H9 (cell line): ENCODE results near the gene GAREM1. TPM values are rescaled to one million over a fixed set of nuclear protein-coding genes. Genes with fewer than 3 reads are reported as not detected.

Source experiments
- DNase-seq: peaks from one replicate; pipeline ENCODE4 v3.0.0-alpha.2; 2017
- H2AFZ ChIP-seq: one replicate; pipeline ENCODE4 v1.6.1; 2013; ENCODE audit warnings: mild to moderate bottlenecking, low read length, control low read depth, moderate library complexity
- H2AK5ac ChIP-seq: 2 replicates; pipeline ENCODE4 v1.6.1; 2013; ENCODE audit warnings: low read length, control low read depth, mixed read lengths; ENCODE audit not compliant: insufficient read length
- H2BK120ac ChIP-seq: one replicate; pipeline ENCODE4 v1.6.1; 2013; ENCODE audit warnings: low read depth, mild to moderate bottlenecking, low read length, control low read depth, inconsistent platforms; ENCODE audit not compliant: poor library complexity, severe bottlenecking
- H2BK12ac ChIP-seq: 2 replicates; pipeline ENCODE4 v1.6.1; 2013; ENCODE audit warnings: low read length, control low read depth, mixed read lengths, low read depth; ENCODE audit not compliant: insufficient read length
- H2BK15ac ChIP-seq: 2 replicates; pipeline ENCODE4 v1.6.1; 2013; ENCODE audit warnings: low read depth, low read length, control low read depth
- H2BK20ac ChIP-seq: one replicate; pipeline ENCODE4 v1.6.1; 2013; ENCODE audit warnings: low read depth, mild to moderate bottlenecking, low read length, control low read depth, inconsistent platforms; ENCODE audit not compliant: poor library complexity, severe bottlenecking
- H2BK5ac ChIP-seq: 2 replicates; pipeline ENCODE4 v1.6.1; 2013; ENCODE audit warnings: low read length, control low read depth, mixed read lengths; ENCODE audit not compliant: insufficient read length
- H3K14ac ChIP-seq: 2 replicates; pipeline ENCODE4 v1.6.1; 2013; ENCODE audit warnings: low read length, control low read depth; ENCODE audit not compliant: insufficient read depth
- H3K18ac ChIP-seq: 2 replicates; pipeline ENCODE4 v1.6.1; 2013; ENCODE audit warnings: low read depth, mild to moderate bottlenecking, mixed read lengths, low read length, control low read depth; ENCODE audit not compliant: insufficient read length
- H3K23ac ChIP-seq: 2 replicates; pipeline ENCODE4 v1.6.1; 2013; ENCODE audit warnings: low read length, control low read depth, mixed read lengths, low read depth; ENCODE audit not compliant: insufficient read length
- H3K23me2 ChIP-seq: 2 replicates; pipeline ENCODE4 v1.6.1; 2013; ENCODE audit warnings: low read depth, mild to moderate bottlenecking, mixed read lengths, low read length, control low read depth; ENCODE audit not compliant: insufficient read length, poor library complexity, severe bottlenecking
- H3K27ac ChIP-seq: 2 replicates; pipeline ENCODE4 v1.5.1; 2013; ENCODE audit warnings: low read length, control low read depth, mixed read lengths, low read depth; ENCODE audit not compliant: insufficient read length
- H3K27me3 ChIP-seq: 2 replicates; pipeline ENCODE4 v1.6.1; 2013; ENCODE audit warnings: low read length, control low read depth, inconsistent platforms; ENCODE audit not compliant: insufficient read depth
- H3K4ac ChIP-seq: 2 replicates; pipeline ENCODE4 v1.6.1; 2013; ENCODE audit warnings: low read depth, mild to moderate bottlenecking, control low read depth, inconsistent platforms, low read length, moderate library complexity
- H3K4me1 ChIP-seq: 2 replicates; pipeline ENCODE4 v1.6.1; 2013; ENCODE audit warnings: low read length, control low read depth, inconsistent platforms; ENCODE audit not compliant: insufficient read depth
- H3K4me2 ChIP-seq: 2 replicates; pipeline ENCODE4 v1.6.1; 2013; ENCODE audit warnings: low read length, control low read depth, mixed read lengths; ENCODE audit not compliant: insufficient read length, insufficient read depth
- H3K56ac ChIP-seq: 2 replicates; pipeline ENCODE4 v1.6.1; 2013; ENCODE audit warnings: low read depth, mild to moderate bottlenecking, mixed read lengths, low read length, control low read depth; ENCODE audit not compliant: insufficient read length
- H3K79me1 ChIP-seq: 2 replicates; pipeline ENCODE4 v1.6.1; 2013; ENCODE audit warnings: low read depth, mild to moderate bottlenecking, moderate library complexity, low read length, control low read depth, inconsistent platforms; ENCODE audit not compliant: insufficient read depth, poor library complexity, severe bottlenecking
- H3K79me2 ChIP-seq: 2 replicates; pipeline ENCODE4 v1.6.1; 2013; ENCODE audit warnings: low read length, control low read depth, inconsistent platforms; ENCODE audit not compliant: insufficient read depth
- H3K9ac ChIP-seq: 2 replicates; pipeline ENCODE4 v1.6.1; 2013; ENCODE audit warnings: low read length, control low read depth, mixed read lengths; ENCODE audit not compliant: insufficient read length; ENCODE audit errors: extremely low read depth
- H3K9me3 ChIP-seq: one replicate; pipeline ENCODE4 v1.6.1; 2013; ENCODE audit warnings: low read depth, low read length, inconsistent platforms; ENCODE audit not compliant: control insufficient read depth
- H3T11ph ChIP-seq: one replicate; pipeline ENCODE4 v1.6.1; 2013; ENCODE audit warnings: mild to moderate bottlenecking, low read length, control low read depth, inconsistent platforms
- H4K20me1 ChIP-seq: one replicate; pipeline ENCODE4 v1.6.1; 2013; ENCODE audit not compliant: control insufficient read depth, insufficient read length, insufficient read depth
- H4K5ac ChIP-seq: 2 replicates; pipeline ENCODE4 v1.6.1; 2013; ENCODE audit warnings: low read depth, mild to moderate bottlenecking, mixed read lengths, low read length, control low read depth; ENCODE audit not compliant: insufficient read length
- H4K8ac ChIP-seq: replicated peaks from 2 replicates; pipeline ENCODE4 v1.6.1; 2013; ENCODE audit warnings: low read length, control low read depth, mixed read lengths, low read depth; ENCODE audit not compliant: insufficient read length
- H4K91ac ChIP-seq: 2 replicates; pipeline ENCODE4 v1.6.1; 2013; ENCODE audit warnings: low read depth, mild to moderate bottlenecking, moderate library complexity, mixed read lengths, low read length, control low read depth; ENCODE audit not compliant: insufficient read length
- H3K27ac Mint-ChIP-seq, 3 experiments: 2 replicates in 2 of 3; 3 replicates in 1 of 3; pipeline ENCODE4 v1.8.0; 2020 to 2021; ENCODE audit warnings: mixed read lengths in 3 of 3, mild to moderate bottlenecking in 1 of 3, moderate library complexity in 1 of 3
- H3K27me3 Mint-ChIP-seq: 2 replicates; pipeline ENCODE4 v1.8.0; 2021; ENCODE audit warnings: low read depth, mild to moderate bottlenecking, moderate library complexity, mixed read lengths
- H3K36me3 Mint-ChIP-seq, 3 experiments: 2 replicates in 2 of 3; 3 replicates in 1 of 3; pipeline ENCODE4 v1.8.0; 2020 to 2021; ENCODE audit warnings: low read depth in 3 of 3, mixed read lengths in 3 of 3; ENCODE audit not compliant: insufficient read depth in 1 of 3
- H3K4me1 Mint-ChIP-seq, 2 experiments: 2 replicates each; pipeline ENCODE4 v1.8.0; 2020; ENCODE audit warnings: mixed read lengths in 2 of 2
- H3K4me3 Mint-ChIP-seq, 2 experiments: 2 replicates in 1 of 2; 3 replicates in 1 of 2; pipeline ENCODE4 v1.8.0; 2020 to 2021; ENCODE audit warnings: mild to moderate bottlenecking in 2 of 2, mixed read lengths in 2 of 2, moderate library complexity in 1 of 2
- H3K9me3 Mint-ChIP-seq, 2 experiments: 2 replicates in 1 of 2; 3 replicates in 1 of 2; pipeline ENCODE4 v1.8.0; 2020; ENCODE audit warnings: mild to moderate bottlenecking in 2 of 2, mixed read lengths in 2 of 2, moderate library complexity in 1 of 2
- WGBS: extraction: QIAGEN DNeasy Blood & Tissue Kit; methylation state at CpG from one replicate; pipeline ENCODE4 v1.1.7; 2013; ENCODE audit warnings: missing lambda C conversion rate, low lambda C conversion rate, mixed read lengths; ENCODE audit not compliant: insufficient read length; ENCODE audit errors: extremely low coverage; 5-methylcytosine and 5-hydroxymethylcytosine counted together
- total RNA-seq: library from RNA; stranded (reverse); gene quantifications from 2 replicates; pipeline ENCODE4 v1.2.1, GENCODE V29; 2021
- TF ChIP-seq, protein P1 (sequence below): fragments of 200-600 bp; sonication (generic); conservative IDR thresholded peaks from 3 replicates; pipeline ENCODE4 v1.8.0; 2021; ENCODE audit warnings: antibody characterized with exemption, mild to moderate bottlenecking

GAREM1 gene
- total RNA-seq, 1 experiment from 2014 or later, result 4.4 TPM

DNA sequence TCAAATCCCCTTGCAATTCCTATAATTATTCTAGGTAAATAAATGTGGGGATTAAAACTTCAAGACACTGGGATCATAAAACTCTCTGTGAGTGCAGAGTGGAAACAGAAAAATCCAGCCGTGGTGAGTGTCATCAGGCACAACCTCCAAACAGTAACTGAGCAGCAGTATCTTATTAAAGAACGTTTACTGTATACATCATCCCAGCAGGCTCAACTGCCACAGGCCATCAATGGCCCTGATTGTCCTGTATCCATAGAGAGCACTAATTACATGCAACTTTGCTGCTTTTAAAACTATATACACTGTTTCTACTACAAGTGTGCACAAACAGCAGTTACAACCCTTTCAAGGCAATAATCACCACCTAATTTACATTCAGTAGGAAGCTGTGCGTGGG lies 23.9 kb downstream of the GAREM1 start:
- TF ChIP-seq, protein P1, sequence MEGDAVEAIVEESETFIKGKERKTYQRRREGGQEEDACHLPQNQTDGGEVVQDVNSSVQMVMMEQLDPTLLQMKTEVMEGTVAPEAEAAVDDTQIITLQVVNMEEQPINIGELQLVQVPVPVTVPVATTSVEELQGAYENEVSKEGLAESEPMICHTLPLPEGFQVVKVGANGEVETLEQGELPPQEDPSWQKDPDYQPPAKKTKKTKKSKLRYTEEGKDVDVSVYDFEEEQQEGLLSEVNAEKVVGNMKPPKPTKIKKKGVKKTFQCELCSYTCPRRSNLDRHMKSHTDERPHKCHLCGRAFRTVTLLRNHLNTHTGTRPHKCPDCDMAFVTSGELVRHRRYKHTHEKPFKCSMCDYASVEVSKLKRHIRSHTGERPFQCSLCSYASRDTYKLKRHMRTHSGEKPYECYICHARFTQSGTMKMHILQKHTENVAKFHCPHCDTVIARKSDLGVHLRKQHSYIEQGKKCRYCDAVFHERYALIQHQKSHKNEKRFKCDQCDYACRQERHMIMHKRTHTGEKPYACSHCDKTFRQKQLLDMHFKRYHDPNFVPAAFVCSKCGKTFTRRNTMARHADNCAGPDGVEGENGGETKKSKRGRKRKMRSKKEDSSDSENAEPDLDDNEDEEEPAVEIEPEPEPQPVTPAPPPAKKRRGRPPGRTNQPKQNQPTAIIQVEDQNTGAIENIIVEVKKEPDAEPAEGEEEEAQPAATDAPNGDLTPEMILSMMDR, result no peak
- no peak overlapping the region for H2AFZ ChIP-seq
- H3K9me3 ChIP-seq, result no peaks in the 10 kb centered on the region
- DNase-seq, result no peak
- Mint-ChIP-seq H3K9me3 (no peaks in the 10 kb centered on the region), H3K27ac (no peak overlapping the region; a peak in 2 of 7 replicates), H3K36me3 (no peaks in the 10 kb centered on the region), H3K4me3 (no peak overlapping the region), H3K4me1 (0 out of 4 replicates have a peak, but pooled peaks cover 0 to 3% of the 10 kb centered on the region in 2 experiments), H3K27me3 (no peaks in the 10 kb centered on the region; the same call in 1 of the 2 replicates)
- no peaks in the 10 kb centered on the region for H4K20me1 ChIP-seq
- H3K27ac ChIP-seq, result no peak overlapping the region
- WGBS, result no CpG with 5 or more reads among the region's 3 CpGs
- 0 out of 2 replicates have a peak, but pooled peaks cover 2% of the 10 kb centered on the region for H3K4me1 ChIP-seq
- H2AK5ac ChIP-seq, result no peak overlapping the region
- H3K9ac ChIP-seq, result no peak overlapping the region
- H2BK20ac ChIP-seq, result no peak overlapping the region
- no peak overlapping the region for H3K14ac ChIP-seq
- H3K23ac ChIP-seq, result no peak overlapping the region
- H2BK5ac ChIP-seq, result no peak overlapping the region
- no peak overlapping the region for H3K4ac ChIP-seq
- no peak overlapping the region for H3K56ac ChIP-seq
- no peak overlapping the region for H3K4me2 ChIP-seq
- H2BK12ac ChIP-seq, result no peak overlapping the region
- H4K5ac ChIP-seq, result no peak overlapping the region
- H3K18ac ChIP-seq, result no peak overlapping the region
- no peak overlapping the region for H2BK15ac ChIP-seq
- H2BK120ac ChIP-seq, result no peak overlapping the region
- no peaks in the 10 kb centered on the region for H3K23me2 ChIP-seq
- H3K79me1 ChIP-seq, result no peaks in the 10 kb centered on the region
- no peak overlapping the region for H3T11ph ChIP-seq
- no peak overlapping the region for H4K8ac ChIP-seq
- H3K79me2 ChIP-seq, result no peaks in the 10 kb centered on the region
- no peak overlapping the region for H4K91ac ChIP-seq
- no peaks in the 10 kb centered on the region for H3K27me3 ChIP-seq
